Panc1 (cell line): ENCODE results near the gene CFAP410.

Source experiments
- SIN3A ChIP-seq: IDR thresholded peaks from 2 replicates; pipeline ENCODE4 v1.6.1; 2012; ENCODE audit warnings: low read depth, mild to moderate bottlenecking, low read length, moderate library complexity, borderline replicate concordance; ENCODE audit not compliant: insufficient read depth
- TF ChIP-seq, protein P1 (sequence below): fragments of 450-650 bp; IDR thresholded peaks from 2 replicates; pipeline ENCODE4 v1.5.1; 2017; ENCODE audit warnings: mild to moderate bottlenecking
- TF ChIP-seq, protein P2 (sequence below), 2 experiments: IDR thresholded peaks; 2 replicates each; pipeline ENCODE4 v1.6.1; 2011 to 2012; ENCODE audit warnings: low read depth in 2 of 2, control low read depth in 1 of 2, low read length in 1 of 2, mild to moderate bottlenecking in 1 of 2, moderate library complexity in 1 of 2; ENCODE audit not compliant: insufficient read depth in 1 of 2

DNA sequence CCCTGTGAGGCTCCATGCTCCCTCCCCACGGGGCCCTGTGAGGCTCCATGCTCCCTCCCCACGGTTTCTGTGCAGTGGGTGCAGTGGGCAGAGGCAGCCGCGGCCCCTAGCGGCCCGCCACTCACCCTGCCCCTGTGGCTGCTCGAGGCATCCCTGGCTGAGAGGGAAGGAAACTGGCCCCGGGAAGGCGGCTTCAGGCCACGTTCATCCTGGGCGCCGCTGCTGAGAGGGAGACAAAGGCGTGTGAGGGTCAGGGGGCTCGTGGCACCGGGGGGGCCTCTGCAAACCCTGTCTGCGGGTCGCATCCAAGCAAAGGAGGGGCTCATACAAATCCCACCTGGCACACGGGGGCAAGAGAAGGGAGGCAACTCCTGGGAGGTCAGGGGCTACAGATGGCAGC, 8.5 kb downstream of the CFAP410 start:
- TF ChIP-seq, protein P1, sequence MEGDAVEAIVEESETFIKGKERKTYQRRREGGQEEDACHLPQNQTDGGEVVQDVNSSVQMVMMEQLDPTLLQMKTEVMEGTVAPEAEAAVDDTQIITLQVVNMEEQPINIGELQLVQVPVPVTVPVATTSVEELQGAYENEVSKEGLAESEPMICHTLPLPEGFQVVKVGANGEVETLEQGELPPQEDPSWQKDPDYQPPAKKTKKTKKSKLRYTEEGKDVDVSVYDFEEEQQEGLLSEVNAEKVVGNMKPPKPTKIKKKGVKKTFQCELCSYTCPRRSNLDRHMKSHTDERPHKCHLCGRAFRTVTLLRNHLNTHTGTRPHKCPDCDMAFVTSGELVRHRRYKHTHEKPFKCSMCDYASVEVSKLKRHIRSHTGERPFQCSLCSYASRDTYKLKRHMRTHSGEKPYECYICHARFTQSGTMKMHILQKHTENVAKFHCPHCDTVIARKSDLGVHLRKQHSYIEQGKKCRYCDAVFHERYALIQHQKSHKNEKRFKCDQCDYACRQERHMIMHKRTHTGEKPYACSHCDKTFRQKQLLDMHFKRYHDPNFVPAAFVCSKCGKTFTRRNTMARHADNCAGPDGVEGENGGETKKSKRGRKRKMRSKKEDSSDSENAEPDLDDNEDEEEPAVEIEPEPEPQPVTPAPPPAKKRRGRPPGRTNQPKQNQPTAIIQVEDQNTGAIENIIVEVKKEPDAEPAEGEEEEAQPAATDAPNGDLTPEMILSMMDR = no peak
- TF ChIP-seq SIN3A = no peak
- TF ChIP-seq, protein P2, sequence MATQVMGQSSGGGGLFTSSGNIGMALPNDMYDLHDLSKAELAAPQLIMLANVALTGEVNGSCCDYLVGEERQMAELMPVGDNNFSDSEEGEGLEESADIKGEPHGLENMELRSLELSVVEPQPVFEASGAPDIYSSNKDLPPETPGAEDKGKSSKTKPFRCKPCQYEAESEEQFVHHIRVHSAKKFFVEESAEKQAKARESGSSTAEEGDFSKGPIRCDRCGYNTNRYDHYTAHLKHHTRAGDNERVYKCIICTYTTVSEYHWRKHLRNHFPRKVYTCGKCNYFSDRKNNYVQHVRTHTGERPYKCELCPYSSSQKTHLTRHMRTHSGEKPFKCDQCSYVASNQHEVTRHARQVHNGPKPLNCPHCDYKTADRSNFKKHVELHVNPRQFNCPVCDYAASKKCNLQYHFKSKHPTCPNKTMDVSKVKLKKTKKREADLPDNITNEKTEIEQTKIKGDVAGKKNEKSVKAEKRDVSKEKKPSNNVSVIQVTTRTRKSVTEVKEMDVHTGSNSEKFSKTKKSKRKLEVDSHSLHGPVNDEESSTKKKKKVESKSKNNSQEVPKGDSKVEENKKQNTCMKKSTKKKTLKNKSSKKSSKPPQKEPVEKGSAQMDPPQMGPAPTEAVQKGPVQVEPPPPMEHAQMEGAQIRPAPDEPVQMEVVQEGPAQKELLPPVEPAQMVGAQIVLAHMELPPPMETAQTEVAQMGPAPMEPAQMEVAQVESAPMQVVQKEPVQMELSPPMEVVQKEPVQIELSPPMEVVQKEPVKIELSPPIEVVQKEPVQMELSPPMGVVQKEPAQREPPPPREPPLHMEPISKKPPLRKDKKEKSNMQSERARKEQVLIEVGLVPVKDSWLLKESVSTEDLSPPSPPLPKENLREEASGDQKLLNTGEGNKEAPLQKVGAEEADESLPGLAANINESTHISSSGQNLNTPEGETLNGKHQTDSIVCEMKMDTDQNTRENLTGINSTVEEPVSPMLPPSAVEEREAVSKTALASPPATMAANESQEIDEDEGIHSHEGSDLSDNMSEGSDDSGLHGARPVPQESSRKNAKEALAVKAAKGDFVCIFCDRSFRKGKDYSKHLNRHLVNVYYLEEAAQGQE (IDR thresholded peaks at IDR 0.05; ENCODE audit: insufficient read depth in 1 of 2, low read depth in 2 of 2, low read length in 1 of 2) = no peak
